HL-60/S4 treated with phorbol 12-myristate 13-acetate at 8.2 ng/mL for 4 days and 3 days (cell line): ENCODE data around the gene ZC3H8.
"Not testable (repeated sequence)": the region's sequence is repeated elsewhere in the genome, so short reads cannot be mapped to it uniquely, and the experiment has no call there.

Source experiments
- in situ Hi-C: fragments of 300-500 bp; cut with MboI; formaldehyde crosslinking; loops from 2 replicates; pipeline ENCODE4 v1.15.0; 2022; ENCODE audit warnings: low sequenced_read_pairs

ZC3H8 gene

DNA sequence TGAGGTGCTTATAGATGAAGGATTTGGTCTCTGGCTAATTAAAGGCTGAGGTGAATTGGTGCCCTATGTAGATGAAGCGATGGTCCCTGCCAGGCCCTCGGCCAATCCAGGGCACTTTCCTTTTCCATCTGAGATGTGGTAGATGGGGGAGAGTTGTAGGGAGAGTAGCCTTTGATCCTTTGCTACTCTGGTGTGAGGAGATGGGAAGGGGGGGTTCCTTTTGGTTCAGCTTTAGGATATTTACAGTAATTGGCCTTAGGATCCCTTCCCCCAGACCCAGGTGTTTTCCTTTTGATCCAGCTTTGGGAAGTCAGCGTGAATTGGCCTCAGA is 5.4 kb upstream of the ZC3H8 start:
- in situ Hi-C loops: no loop called here

DNA sequence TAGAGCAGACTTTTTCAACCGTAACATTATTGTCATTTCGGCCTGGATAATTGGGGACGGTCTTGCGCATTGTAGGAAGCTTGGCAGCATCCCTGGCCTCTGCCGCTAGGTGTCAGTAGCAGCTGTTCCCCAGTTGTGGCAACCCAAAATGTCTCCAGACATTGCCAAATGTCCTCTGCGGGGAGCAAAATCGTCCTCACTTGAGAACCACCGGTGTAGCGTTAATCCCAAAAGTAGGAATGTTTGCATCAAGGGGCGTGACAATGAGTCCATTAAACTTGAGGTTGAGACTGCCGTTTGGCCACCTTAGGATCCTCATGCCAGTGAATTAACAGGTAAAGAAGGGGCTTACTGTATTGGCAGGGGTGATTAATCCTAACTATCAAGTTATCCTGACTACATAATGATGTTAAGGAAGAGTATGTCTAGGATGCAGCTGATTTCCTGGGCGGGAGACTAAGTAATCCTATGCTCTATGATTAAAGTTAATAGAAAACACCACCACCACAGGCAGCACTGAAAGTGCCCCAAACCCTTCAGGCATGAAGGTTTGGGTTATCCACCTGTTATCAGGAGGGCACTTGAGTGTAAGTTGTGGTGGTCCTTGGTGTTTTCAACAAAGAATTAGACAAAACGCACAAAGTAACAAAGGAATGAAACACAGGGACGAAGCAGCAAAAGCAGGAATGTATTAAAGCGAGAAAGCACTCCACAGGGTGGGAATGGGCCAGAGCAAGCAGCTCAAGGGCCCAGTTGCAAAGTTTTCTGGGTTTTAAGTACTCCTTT is 4.9 kb upstream of the ZC3H8 start:
- in situ Hi-C loops: no loop called here

DNA sequence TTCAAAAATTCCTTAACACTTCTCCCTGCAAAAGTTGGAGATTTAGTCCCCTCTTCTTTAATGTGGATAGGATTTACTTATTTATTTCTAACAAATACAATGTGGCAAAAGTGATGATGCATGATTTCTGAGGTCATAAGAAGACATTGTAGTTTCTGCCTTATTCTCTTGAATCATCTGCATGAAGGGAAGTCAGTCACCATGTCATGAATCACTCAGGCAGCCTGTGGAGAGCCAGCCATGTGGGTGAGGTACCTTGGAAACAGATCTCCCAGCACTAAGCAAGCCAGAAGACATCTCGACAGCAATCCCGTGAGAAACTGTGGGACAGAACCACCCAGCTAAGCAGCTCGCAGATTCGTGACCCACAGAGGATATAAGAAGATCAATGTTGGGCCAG is 2.7 kb upstream of the ZC3H8 start:
- in situ Hi-C loops: no loop called here

DNA sequence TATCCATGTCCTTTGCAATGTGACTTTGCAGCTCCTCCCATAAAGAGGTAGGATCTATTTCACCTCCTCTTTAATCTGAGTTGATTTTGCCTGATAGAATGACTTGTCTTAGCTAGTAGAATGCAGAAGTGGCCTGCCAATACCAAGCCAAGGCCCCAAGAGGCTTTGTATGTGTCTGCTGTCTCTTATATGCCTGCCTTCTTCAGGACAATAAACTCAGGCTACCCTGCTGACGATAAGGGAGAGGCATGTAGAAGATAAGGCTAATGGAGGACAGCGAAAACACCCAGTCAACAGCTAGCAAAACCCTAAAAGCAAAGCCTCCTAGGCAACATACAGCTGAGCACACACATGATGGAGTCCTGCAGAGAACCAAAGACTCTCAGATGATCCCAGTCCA is 1.8 kb upstream of the ZC3H8 start:
- in situ Hi-C loops: no loop called here

DNA sequence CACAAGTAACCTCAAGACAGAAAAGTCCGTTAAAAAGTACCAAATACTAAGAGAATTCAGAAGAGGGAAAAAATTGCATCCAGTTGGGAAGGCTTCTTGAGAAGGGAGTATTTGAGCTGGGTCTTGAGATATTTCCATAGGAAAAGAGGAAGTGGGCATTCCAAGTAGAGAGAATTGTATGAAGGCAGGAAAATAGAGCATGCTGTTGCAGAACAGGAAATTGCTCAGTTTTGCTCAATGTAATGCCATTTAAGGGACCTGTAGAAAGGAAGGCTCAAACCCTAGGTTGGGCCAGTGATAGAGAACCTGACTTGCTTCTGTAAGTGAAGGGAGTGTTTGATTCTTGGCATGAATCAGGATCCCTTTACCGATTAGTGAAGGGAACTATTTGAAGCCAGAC is 1.0 kb upstream of the ZC3H8 start:
- in situ Hi-C loops: no loop called here

DNA sequence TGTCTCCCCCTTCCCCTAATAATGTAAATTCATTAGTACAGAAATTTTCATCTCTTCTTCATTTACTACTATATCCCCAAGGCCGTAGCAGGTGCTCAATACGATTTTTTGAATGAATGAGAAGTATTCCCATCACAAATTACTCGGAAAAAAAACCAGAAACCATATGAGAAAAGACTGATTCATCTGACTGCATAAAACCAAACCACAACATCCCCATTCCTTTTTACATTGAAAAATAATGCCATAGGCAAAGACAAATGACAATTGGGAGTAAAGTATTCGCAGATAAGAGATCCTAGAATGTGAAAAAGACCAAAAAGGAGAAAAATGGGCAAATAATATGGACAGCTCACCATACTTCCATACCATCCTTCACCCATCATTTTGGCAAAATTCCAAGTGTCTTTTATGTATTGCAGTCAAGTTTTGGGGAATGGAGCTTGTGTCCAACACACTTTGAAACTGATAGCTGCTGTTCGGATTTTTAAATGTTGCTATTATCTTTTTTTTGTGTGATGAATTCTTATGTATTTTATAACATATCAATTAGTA is 1.5 kb downstream of the ZC3H8 start:
- in situ Hi-C loops: no loop called here

DNA sequence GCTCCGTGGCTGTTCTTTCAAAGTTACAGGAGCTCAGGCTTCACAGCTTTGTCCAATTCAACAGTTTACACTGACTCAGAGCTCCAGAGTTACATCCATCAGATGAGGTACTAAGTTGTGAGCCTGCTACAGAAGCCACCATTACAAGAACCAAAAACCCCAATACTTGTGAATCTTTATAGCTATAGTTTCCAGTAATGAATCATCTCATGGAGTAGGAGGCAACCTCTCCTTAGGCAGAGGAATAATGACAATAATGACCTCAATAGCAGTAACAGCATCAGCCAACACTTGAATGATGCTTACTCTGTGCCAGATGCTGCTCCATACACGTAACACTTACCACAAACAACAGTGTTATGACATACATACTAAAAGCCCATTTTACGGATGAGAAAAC is 3.6 kb downstream of the ZC3H8 start:
- in situ Hi-C loops: no loop called here

DNA sequence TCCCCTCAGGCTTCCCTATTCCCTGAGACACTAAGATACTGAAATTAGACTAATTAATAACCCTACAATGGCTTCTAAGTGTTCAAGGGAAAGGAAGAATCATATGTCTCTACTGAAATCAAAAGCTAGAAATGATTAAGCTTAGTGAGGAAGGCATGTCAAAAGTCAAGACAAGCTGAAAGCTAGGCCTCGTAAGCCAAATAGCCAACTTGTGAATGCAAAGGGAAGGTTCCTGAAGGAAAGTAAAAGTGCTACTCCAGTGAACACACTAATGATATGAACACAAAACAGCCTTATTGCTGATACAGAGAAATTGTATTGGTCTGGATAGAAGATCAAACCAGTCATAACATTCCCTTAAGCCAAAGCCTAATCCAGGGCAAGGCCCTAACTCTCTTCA is 10.0 kb downstream of the ZC3H8 start:
- in situ Hi-C loops: no loop called here

DNA sequence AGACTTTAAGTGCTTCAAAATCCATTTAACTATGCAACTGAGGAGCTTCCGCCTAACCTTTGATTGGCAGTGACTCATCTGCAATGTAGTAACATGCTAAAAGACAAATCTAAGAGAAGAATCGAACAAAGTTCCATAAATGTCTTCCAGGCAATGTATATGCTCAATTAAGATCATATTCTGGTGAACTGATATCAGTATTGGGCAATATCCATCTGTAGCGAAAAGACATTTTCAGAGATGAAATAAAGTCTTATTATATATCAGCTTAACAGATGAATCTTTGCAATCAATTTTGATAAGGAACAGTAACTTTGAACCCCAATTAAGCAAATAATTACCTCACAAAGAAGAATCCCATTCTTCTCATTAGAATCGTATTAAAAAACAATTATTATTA is 11.6 kb downstream of the ZC3H8 start:
- in situ Hi-C loops: no loop called here

DNA sequence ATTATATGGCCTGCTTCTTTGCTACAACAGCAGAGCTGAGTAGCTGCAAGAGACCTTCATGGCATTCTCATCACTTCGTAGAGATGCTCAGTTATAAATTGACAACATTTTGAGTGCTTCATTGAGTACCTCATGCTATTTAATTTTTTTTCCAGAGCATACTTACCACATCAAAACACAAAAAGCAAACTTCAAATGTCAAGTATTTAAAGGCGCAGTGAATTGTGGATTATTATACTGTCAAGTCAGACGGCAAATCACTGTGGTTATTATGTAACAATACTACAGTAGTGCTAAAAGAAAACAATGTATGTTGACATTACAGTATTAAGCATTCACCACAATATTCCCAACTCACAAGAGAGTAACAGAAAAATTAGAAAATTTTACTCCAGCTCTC is 12.5 kb downstream of the ZC3H8 start:
- in situ Hi-C loops: no loop called here

DNA sequence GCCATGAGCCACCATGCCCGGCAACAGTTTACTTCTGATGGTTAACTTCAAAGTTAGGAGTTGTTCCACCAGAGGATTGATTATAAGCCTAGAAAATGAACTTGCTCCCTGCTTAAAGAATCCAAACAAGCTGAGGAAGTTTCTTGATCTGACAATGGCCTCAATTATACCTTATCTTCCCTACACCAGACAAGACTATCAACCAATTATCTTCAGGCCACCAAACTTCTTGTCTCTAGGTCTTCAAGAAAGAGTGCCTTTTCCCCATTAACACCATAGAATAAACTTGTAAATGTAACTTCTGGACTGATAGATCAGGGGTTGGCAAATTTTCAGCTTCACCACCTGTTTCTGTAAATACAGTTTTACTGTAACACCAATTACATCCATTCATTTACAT is 15.0 kb downstream of the ZC3H8 start:
- in situ Hi-C loops: no loop called here

DNA sequence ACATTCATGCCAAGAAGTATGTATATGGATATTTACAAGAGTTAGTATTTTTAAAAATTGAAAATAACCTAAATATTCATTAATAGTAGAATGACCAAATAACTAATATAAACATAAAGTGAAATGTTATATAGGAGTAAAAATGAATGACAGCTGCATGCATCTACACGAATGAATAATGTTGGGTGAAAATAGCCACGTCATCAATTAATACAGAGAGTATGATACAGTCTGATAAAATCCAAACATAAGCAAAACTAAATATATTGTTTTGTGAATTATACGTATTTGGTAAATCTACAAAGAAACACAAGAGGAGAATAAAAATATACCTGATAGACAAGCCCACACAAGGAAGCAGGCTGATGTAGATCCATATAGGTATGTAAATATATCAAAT is 24.5 kb downstream of the ZC3H8 start:
- in situ Hi-C loops: no loop called here

DNA sequence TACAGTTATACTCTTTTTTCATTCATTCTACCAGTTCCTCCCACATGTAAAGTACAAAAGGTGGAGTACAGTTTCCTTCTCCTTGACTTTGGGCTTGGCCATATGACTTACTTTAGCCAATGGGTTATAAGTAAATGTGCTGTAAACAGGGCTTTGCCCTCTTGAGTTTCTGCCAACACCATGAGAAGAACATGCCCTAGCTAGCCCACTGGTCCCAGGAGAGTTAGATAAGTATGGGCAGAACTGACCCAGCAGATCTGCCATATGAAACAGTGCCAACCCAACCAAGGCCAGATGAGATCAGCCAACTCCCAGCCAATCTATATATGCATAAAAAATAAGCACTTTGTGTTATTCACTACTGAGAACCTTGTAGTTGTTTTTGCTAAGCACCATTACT is 25.5 kb downstream of the ZC3H8 start:
- in situ Hi-C loops: no loop called here

DNA sequence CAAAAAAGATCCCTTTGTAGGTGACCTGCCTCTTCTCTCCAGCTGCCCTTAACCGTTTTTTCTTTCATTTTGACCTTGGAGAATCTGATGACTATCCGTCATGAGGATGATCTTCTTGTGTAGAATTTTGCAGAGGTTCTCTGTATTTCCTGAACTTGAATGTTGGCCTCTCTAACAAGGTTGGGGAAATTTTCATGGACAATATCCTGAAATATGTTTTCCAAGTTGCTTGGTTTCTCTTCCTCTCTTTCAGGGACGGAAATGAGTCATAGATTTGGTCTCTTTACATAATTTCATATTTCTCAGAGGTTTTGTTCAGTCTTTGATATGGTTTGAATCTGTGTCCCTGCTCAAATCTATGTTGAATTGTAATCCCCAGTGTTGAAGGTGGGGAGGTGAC is 34.0 kb downstream of the ZC3H8 start:
- in situ Hi-C loops: no loop called here

DNA sequence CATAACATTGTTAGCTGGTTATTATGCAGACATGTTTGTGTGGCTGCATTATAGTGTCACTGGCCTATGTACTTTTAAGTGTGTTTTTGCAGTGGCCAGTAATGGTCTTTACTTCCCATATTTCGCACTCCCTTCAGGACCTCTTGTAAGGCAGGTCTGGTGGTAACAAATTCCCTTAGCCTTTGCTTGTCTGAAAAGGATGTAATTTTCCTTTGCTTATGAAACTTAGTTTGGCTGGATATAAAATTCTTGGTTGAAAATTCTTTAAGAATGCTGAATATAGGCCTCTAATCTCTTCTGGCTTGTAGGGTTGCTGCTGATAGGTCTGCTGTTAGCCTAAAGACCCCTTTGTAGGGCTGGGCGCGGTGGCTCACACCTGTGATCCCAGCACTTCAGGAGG is 34.7 kb downstream of the ZC3H8 start:
- in situ Hi-C loops: no loop called here

DNA sequence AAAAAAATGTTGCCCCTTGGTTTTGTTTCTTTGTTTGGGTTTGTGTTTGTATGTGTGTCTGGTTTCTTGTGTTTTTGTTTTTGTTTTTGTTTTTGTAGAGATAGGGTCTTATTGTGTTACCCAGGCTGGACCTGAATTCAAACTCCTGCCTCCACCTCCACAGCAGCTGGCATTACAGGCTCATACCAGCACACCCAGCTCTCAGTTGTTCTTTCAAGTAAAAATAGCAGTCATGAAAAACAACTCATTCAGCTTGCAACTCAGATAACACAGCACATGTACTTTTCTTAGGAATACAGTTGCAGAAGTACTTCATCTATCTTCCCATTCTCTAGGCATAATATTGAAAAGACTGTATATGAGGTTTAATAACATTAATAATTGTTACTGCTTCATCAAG is 37.0 kb downstream of the ZC3H8 start:
- in situ Hi-C loops: no loop called here

DNA sequence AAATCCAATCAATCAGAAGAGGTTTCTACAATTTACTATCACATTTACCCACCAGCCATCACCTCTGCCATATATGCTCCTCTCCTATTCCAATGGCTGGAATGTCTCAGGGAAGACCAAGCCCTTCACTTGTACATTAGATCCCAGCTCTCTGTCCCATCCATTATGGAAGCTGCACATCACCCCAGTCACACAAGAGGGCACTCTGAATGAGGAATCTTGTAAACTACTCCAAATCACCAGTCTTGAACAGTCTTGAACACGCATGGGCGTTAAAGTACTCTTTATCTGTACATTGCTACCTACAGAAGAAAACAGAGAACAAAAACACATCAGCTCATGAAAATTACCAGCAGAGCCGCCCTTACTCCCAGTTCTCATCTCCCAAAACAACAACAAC is 38.7 kb downstream of the ZC3H8 start:
- in situ Hi-C loops: no loop called here

DNA sequence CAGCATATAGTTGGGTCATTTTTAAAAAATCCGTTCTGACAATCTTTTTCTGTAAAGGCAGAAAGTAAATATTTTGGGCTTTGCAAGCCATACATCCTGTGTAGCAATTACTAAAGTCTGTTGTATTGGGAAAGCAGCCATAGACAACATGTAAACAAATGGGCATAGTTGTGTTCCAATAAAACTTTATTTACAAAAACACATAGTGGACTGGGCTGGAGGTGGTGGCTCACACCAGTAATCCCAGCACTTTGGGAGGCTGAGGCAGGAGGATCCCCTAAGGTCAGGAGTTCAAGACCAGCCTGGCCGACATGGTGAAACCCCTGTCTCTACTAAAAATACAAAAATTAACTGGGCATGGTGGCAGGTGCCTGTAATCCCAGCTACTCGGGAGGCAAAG is 46.9 kb downstream of the ZC3H8 start:
- in situ Hi-C loops: not testable (repeated sequence)

DNA sequence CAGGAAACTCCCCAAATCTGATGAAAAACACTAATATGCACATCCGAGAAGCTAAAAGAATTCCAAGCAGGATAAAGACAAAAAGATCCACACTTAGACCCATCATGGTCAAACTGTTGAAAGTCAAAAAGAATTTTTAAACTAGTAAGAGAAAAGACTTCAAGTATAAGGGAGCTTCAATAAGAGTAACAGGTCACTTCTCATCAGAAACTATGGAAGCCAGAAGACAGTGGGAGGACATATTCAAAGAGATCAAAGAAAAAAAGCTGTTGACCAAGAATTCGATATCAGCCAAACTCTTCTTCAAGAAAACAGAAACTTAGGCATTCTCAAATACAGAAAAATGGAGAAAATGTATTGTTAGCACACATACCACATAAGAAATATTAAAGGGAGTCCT is 50.4 kb downstream of the ZC3H8 start:
- in situ Hi-C loops: no loop called here

DNA sequence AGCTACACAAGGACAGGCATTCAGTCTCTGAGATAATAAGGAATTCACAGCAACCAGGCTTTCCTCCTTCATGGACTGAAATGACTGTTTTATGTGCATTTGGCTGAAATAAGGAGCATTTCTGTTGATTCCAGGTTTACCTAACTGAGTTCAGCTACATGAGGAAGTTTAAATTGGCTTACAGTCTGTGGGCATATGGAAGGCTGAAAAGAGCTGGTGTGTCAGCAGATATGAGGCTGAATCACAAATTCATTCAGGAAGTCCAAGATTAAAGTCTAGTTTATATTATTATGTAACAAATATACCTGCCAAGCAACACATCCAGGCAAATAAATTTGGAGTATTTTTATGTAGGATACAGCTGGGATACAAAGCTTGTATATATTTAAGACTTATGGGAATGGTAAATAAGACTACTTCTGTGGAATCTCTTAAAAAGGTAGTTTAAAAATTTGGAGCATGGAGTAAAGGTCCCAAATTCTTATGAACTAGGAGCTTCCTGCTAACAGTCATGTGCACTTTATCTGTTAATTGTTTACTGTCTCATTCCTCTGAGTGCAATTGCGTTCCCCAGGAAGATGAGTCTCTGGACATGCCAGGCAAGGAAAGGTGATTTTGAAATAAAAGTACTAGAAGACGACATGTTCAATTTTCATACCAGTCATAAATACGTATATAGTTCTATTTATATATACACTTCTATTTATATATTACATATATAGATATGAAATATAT is 53.0 kb downstream of the ZC3H8 start:
- in situ Hi-C loops: no loop called here

DNA sequence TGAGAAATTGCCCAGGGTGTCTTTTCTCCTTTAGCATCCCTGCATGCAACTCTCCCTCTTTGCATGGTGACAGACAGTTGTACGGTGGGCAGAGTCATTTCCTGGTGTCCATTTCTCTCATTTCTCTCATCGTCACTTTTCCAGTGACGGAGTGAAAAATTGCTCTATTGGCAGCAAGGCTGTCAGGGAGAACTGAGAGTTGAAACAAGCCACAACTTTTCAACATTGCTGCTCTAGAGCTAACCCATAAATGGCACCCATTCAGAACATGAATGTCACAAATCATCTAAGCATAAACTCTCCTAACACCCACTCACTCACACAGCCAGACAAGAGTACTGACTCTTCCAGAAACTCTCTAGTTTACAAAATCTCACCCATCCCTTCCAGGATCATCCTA is 55.7 kb downstream of the ZC3H8 start:
- in situ Hi-C loops: no loop called here

DNA sequence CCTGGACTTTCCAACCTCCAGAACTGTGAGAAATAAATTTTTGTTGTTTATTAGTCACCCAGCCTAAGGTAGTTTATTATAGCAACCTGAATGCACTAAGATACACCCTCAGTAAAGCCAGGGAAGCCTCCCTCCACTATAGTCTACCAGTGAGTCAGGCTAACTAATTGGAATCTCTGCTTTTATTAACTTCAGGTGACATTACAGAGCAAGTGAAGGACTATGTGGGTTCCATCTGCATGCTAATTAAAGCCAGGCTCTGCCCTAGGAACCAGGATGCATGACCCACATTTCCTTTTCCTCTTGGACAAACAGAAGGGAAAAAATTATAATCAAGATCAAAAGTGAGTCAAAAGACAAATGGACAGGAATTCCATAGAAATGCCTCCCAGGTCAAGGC is 56.1 kb downstream of the ZC3H8 start:
- in situ Hi-C loops: no loop called here

DNA sequence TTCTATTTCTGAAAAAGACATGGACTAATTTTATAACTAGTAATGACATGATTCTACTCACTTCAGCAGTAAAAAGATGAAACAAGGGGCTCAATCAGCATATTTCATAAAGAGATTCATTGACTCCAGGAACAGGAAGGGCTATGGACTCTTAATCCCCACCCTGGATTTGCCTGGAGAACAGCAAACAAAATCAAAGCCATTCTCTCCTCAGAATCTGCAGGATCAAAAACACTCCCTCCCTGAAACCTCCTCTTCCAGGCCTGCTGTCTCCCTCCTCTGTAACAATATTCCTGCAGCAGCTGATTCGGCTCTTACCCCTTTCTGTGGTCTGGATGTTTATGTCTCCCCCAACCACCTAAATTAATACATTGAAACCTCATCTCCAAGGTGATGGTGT is 57.0 kb downstream of the ZC3H8 start:
- in situ Hi-C loops: no loop called here
